ENCODE data around the gene FHIP1A. TPM values are rescaled to one million over a fixed set of nuclear protein-coding genes. Genes with fewer than 3 reads are reported as not detected.

The FHIP1A gene
- total and polyA plus RNA-seq, 8 donors: 2.2 to 24.2 (median 15.0) TPM

GRCh38 chr4:151429957-151430570 is 21.1 kb downstream of the FHIP1A start:
- no peak for FAIRE-seq
- peaks cover 29 to 47% (median 32%) of the 10 kb centered on the region in 3 donors for H3K4me1 ChIP-seq
- TF ChIP-seq CTCF (IDR thresholded peaks at IDR 0.05): no peak
- ATAC-seq: peak in 2 of 4 donors; percentile 39 to 46
- H3K36me3 ChIP-seq: no peaks in the 10 kb centered on the region
- H3K4me3 ChIP-seq: no peak overlapping the region
- H3K27ac ChIP-seq: peak overlapping the region in 1 of 4 donors; percentile 0
- intact Hi-C loops (cut with DNase I): no loop called here
- no peaks in the 10 kb centered on the region for H3K9me3 ChIP-seq
- 23 to 24% methylated on average over 1 of the region's 1 CpG for WGBS, 2 donors
- H3K27me3 ChIP-seq: no peaks in the 10 kb centered on the region
- DNase-seq: no peak

- DNase-seq: no peak
- Histone ChIP-seq H3K4me3 (no peak overlapping the region), H3K27me3 (no peaks in the 10 kb centered on the region), H3K36me3 (no peaks in the 10 kb centered on the region), H3K4me1 (peaks cover 29 to 49% (median 38%) of the 10 kb centered on the region in 3 donors), H3K27ac (peak overlapping the region in 1 of 4 donors; percentile 0), H3K9me3 (no peaks in the 10 kb centered on the region)
- FAIRE-seq: no peak
- ATAC-seq: peak in 2 of 4 donors; percentile 12 to 24
- TF ChIP-seq CTCF (IDR thresholded peaks at IDR 0.05): no peak
- WGBS, 2 donors: 52 to 62% methylated on average over 6 of the region's 6 CpGs
- intact Hi-C loops (cut with DNase I): no loop called here
These were observed 21.9 kb downstream of the FHIP1A start for GRCh38 chr4:151430740-151431457.

GRCh38 chr4:151431728-151432127 is 22.8 kb downstream of the FHIP1A start:
- FAIRE-seq: no peak
- Histone ChIP-seq H3K4me1 (peaks cover 26 to 50% (median 40%) of the 10 kb centered on the region in 3 donors), H3K9me3 (no peaks in the 10 kb centered on the region), H3K36me3 (no peaks in the 10 kb centered on the region), H3K27ac (no peak overlapping the region), H3K27me3 (no peaks in the 10 kb centered on the region), H3K4me3 (no peak overlapping the region)
- no peak for DNase-seq
- ATAC-seq: no peak
- TF ChIP-seq CTCF (IDR thresholded peaks at IDR 0.05): no peak
- intact Hi-C loops (cut with DNase I): no loop called here

GRCh38 chr4:151432654-151433053 is 23.7 kb downstream of the FHIP1A start:
- no peak for TF ChIP-seq CTCF (IDR thresholded peaks at IDR 0.05)
- intact Hi-C loops (cut with DNase I): no loop called here
- DNase-seq (no peak), FAIRE-seq (no peak), ATAC-seq (no peak)
- H3K27ac ChIP-seq: no peak overlapping the region
- no peaks in the 10 kb centered on the region for H3K9me3 ChIP-seq
- H3K4me3 ChIP-seq: no peak overlapping the region
- no peaks in the 10 kb centered on the region for H3K36me3 ChIP-seq
- peaks cover 24 to 46% (median 40%) of the 10 kb centered on the region in 3 donors for H3K4me1 ChIP-seq
- H3K27me3 ChIP-seq: no peaks in the 10 kb centered on the region

Measured in pancreas (tissue), 10 donors.